HCT116 (cell line): ENCODE measurements around the gene LY86.

Experiments used
- CEBPB ChIP-seq: IDR thresholded peaks from 2 replicates; pipeline ENCODE4 v1.6.1; 2012; ENCODE audit warnings: low read depth
- POLR2AphosphoS5 ChIP-seq: IDR thresholded peaks from 2 replicates; pipeline ENCODE4 v1.6.1; 2011; ENCODE audit warnings: mild to moderate bottlenecking, low read depth, low read length, moderate library complexity
- SIN3A ChIP-seq: IDR thresholded peaks from 2 replicates; pipeline ENCODE4 v1.6.1; 2012; ENCODE audit warnings: low read depth
- TF ChIP-seq, protein P1 (sequence below), 3 experiments: fragments of 200-600 bp in 1 of 3; sonication (generic) in 1 of 3; IDR thresholded peaks in 2 of 3; conservative IDR thresholded peaks in 1 of 3; 2 replicates each; pipeline ENCODE4 v1.5.1; 2012 to 2017; ENCODE audit warnings: low read depth in 2 of 3, low read length in 2 of 3, antibody characterized with exemption in 1 of 3, borderline replicate concordance in 1 of 3, control low read depth in 1 of 3, mild to moderate bottlenecking in 1 of 3, mixed read lengths in 1 of 3, mixed run types in 1 of 3, moderate library complexity in 1 of 3; ENCODE audit not compliant: insufficient read depth in 1 of 3

DNA sequence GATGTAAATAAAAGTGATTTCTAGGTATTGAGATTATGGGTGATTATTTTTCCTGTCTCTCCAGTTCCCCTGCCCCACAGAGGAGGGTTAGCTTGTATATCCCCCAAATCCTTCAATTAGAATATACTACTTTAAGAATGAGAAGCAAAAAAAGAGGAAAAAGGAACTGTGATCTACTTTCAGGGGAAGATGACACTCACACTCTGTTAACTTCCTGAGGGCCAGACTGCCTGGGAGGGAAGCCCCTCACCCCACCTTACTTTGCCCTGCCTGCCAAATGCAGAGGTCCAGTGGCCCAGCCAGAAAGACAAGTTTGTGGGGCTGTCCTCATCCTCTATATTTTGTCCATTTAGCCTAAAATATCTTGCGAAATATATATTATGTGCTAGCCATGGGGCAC lies 9.2 kb upstream of the LY86 start:
- TF ChIP-seq CEBPB (no peak), SIN3A (no peak), POLR2AphosphoS5 (no peak)
- TF ChIP-seq, protein P1, sequence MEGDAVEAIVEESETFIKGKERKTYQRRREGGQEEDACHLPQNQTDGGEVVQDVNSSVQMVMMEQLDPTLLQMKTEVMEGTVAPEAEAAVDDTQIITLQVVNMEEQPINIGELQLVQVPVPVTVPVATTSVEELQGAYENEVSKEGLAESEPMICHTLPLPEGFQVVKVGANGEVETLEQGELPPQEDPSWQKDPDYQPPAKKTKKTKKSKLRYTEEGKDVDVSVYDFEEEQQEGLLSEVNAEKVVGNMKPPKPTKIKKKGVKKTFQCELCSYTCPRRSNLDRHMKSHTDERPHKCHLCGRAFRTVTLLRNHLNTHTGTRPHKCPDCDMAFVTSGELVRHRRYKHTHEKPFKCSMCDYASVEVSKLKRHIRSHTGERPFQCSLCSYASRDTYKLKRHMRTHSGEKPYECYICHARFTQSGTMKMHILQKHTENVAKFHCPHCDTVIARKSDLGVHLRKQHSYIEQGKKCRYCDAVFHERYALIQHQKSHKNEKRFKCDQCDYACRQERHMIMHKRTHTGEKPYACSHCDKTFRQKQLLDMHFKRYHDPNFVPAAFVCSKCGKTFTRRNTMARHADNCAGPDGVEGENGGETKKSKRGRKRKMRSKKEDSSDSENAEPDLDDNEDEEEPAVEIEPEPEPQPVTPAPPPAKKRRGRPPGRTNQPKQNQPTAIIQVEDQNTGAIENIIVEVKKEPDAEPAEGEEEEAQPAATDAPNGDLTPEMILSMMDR (IDR thresholded peaks at IDR 0.05 in 2 of 3, conservative IDR thresholded peaks at IDR 0.05 in 1 of 3; ENCODE audit: borderline replicate concordance in 1 of 3, insufficient read depth in 1 of 3, low read depth in 2 of 3, low read length in 2 of 3) = no peak
